Spinal cord (tissue), 10 donors: ENCODE data around the gene XKR3. TPM values are rescaled to one million over a fixed set of nuclear protein-coding genes. Genes with fewer than 3 reads are reported as not detected.
"Not testable (repeated sequence)": the region's sequence is repeated elsewhere in the genome, so short reads cannot be mapped to it uniquely, and the experiment has no call there.

Experiments used
- DNase-seq, 6 donors: peaks; one replicate each; pipeline versions ENCODE4 v3.0.0 to v3.0.0-alpha.2; 2013 to 2015; ENCODE audit warnings: low spot score in 6 of 6, low read depth in 4 of 6
- H3K27ac ChIP-seq: one replicate; pipeline ENCODE4 v1.5.1; 2013; ENCODE audit warnings: low read depth, low read length, control low read depth
- H3K27me3 ChIP-seq: one replicate; pipeline ENCODE4 v1.6.1; 2013; ENCODE audit warnings: low read length; ENCODE audit not compliant: control insufficient read depth, insufficient read depth
- H3K36me3 ChIP-seq: one replicate; pipeline ENCODE4 v1.6.1; 2013; ENCODE audit warnings: low read length; ENCODE audit not compliant: control insufficient read depth, insufficient read depth
- H3K4me1 ChIP-seq: one replicate; pipeline ENCODE4 v1.6.1; 2013; ENCODE audit warnings: low read length; ENCODE audit not compliant: control insufficient read depth, insufficient read depth
- H3K4me3 ChIP-seq: one replicate; pipeline ENCODE4 v1.5.1; 2013; ENCODE audit warnings: low read depth, low read length, control low read depth
- H3K9me3 ChIP-seq: one replicate; pipeline ENCODE4 v1.6.1; 2013; ENCODE audit warnings: low read length; ENCODE audit not compliant: control insufficient read depth, insufficient read depth
- WGBS: methylation state at CpG from one replicate; pipeline ENCODE4 v1.1.5; 2013; ENCODE audit warnings: missing lambda C conversion rate; ENCODE audit not compliant: insufficient coverage; 5-methylcytosine and 5-hydroxymethylcytosine counted together
- polyA plus RNA-seq, 2 donors: library from polyadenylated mRNA; unstranded; fragments of 120-200 nt; gene quantifications; one replicate each; pipeline ENCODE4 v1.2.1, GENCODE V29; 2013; ENCODE audit not compliant: insufficient read length in 2 of 2
- total RNA-seq, 2 donors: library from RNA; depleted of rRNA in 1 of 2; stranded (reverse); fragments of 120-200 nt in 1 of 2; fragments of >200 nt in 1 of 2; gene quantifications; one replicate each; pipeline versions ENCODE4 v1.2.3 to v1.2.4, GENCODE V29; 2013 to 2014
- donor health status: healthy.

The XKR3 gene
- total and polyA plus RNA-seq, 4 donors: 0.10 TPM; not detected in 3

DNA sequence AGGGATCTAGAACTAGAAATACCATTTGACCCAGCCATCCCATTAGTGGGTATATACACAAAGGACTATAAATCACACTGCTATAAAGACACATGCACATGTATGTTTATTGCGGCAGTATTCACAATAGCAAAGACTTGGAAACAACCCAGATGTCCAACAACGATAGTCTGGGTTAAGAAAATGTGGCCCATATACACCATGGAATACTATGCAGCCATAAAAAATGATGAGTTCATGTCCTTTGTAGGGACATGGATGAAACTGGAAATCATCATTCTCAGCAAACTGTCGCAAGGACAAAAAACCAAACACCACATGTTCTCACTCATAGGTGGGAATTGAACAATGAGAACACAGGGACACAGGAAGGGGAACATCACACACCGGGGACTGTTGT lies 53.6 kb downstream of the XKR3 start:
- not testable (repeated sequence) for H3K27me3 ChIP-seq, H3K36me3 ChIP-seq, DNase-seq, H3K4me3 ChIP-seq, H3K9me3 ChIP-seq, H3K4me1 ChIP-seq, H3K27ac ChIP-seq
- no CpG with 5 or more reads among the region's 4 CpGs for WGBS

- DNase-seq, H3K4me1 ChIP-seq, H3K27ac ChIP-seq, H3K36me3 ChIP-seq, H3K27me3 ChIP-seq, H3K9me3 ChIP-seq, H3K4me3 ChIP-seq: not testable (repeated sequence)
- WGBS: no CpG with 5 or more reads among the region's 2 CpGs
These were observed 57.3 kb downstream of the XKR3 start for GRCh38 chr22:16767927-16768326.

DNA sequence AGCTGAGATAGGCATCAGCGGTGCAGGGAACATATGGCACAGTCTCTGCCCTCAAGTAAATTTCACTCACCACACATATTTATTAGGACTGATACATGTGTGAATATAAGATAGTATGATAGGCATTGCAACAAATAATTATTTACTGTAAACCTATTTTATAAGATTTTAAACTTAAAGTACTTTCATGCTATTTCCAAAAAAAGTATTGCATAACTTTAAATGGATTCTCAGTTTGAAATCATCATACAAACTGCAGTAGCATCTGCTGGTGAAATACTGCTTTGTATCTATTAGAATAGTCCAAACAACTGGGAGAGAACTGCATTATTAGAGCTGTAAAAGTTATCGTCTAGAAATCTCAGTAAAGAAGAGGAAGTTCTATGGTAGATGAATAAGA lies 63.0 kb downstream of the XKR3 start:
- H3K27me3 ChIP-seq, H3K4me3 ChIP-seq, H3K4me1 ChIP-seq, DNase-seq, H3K36me3 ChIP-seq, H3K9me3 ChIP-seq, H3K27ac ChIP-seq: not testable (repeated sequence)
- no CpG with 5 or more reads among the region's 2 CpGs for WGBS

- not testable (repeated sequence) for H3K4me1 ChIP-seq, H3K9me3 ChIP-seq, H3K4me3 ChIP-seq, DNase-seq, H3K27me3 ChIP-seq, H3K36me3 ChIP-seq, H3K27ac ChIP-seq
- WGBS: no CpG with 5 or more reads among the region's 4 CpGs
These were observed 64.8 kb downstream of the XKR3 start for GRCh38 chr22:16760416-16760815.

- 33% methylated on average over 4 of the region's 4 CpGs for WGBS
- H3K4me1 ChIP-seq, H3K27ac ChIP-seq, H3K4me3 ChIP-seq, H3K27me3 ChIP-seq, DNase-seq, H3K9me3 ChIP-seq, H3K36me3 ChIP-seq: not testable (repeated sequence)
These were observed 75.9 kb downstream of the XKR3 start for GRCh38 chr22:16749282-16749681.

- H3K27ac ChIP-seq, H3K27me3 ChIP-seq, DNase-seq, H3K4me3 ChIP-seq, H3K4me1 ChIP-seq, H3K36me3 ChIP-seq, H3K9me3 ChIP-seq: not testable (repeated sequence)
- 83% methylated on average over 32 of the region's 45 CpGs for WGBS
These were observed 76.9 kb downstream of the XKR3 start for GRCh38 chr22:16748160-16748929.

- H3K4me3 ChIP-seq, H3K36me3 ChIP-seq, H3K4me1 ChIP-seq, H3K27ac ChIP-seq, H3K9me3 ChIP-seq, DNase-seq, H3K27me3 ChIP-seq: not testable (repeated sequence)
- 92% methylated on average over 16 of the region's 21 CpGs for WGBS
These were observed 77.7 kb downstream of the XKR3 start for GRCh38 chr22:16747266-16748159.

GRCh38 chr22:16734271-16734670 lies 90.9 kb downstream of the XKR3 start:
- WGBS: no CpG with 5 or more reads among the region's 1 CpG
- not testable (repeated sequence) for H3K4me1 ChIP-seq, H3K9me3 ChIP-seq, H3K4me3 ChIP-seq, H3K27ac ChIP-seq, H3K36me3 ChIP-seq, DNase-seq, H3K27me3 ChIP-seq
